SU-DHL-6 (cell line): ENCODE measurements around the gene JTB.
A peak's percentile ranks its signal among the peaks of the same experiment; 100 is the strongest.

Source experiments
- H2AFZ ChIP-seq: fragments of 200-600 bp; sonication (generic); 2 replicates; pipeline ENCODE4 v1.6.1; 2014; ENCODE audit warnings: low read depth, mild to moderate bottlenecking, moderate library complexity, mixed read lengths, antibody characterized with exemption, low read length; ENCODE audit not compliant: severe bottlenecking
- H3F3A ChIP-seq: fragments of 200-600 bp; shearing (Covaris generic); 2 replicates; pipeline ENCODE4 v1.6.0; 2016; ENCODE audit warnings: antibody characterized with exemption, mild to moderate bottlenecking; ENCODE audit not compliant: insufficient read depth
- H3K27ac ChIP-seq: fragments of 200-600 bp; sonication (generic); 2 replicates; pipeline ENCODE4 v1.5.1; 2016; ENCODE audit warnings: low read depth, mild to moderate bottlenecking, low read length, moderate library complexity, mixed read lengths
- H3K27me3 ChIP-seq: fragments of 200-600 bp; sonication (generic), shearing (Covaris generic); 2 replicates; pipeline ENCODE4 v1.6.0; 2014; ENCODE audit warnings: mild to moderate bottlenecking, low read length
- H3K36me3 ChIP-seq: fragments of 200-600 bp; sonication (generic); 2 replicates; pipeline ENCODE4 v1.6.1; 2014; ENCODE audit warnings: mild to moderate bottlenecking, low read length, mixed read lengths
- H3K4me2 ChIP-seq: fragments of 300-600, 200-600 bp; shearing (Covaris generic), sonication (generic); 2 replicates; pipeline ENCODE4 v1.6.0; 2014; ENCODE audit warnings: low read length, low read depth, mild to moderate bottlenecking; ENCODE audit not compliant: poor library complexity, severe bottlenecking
- H3K4me3 ChIP-seq: fragments of 200-600 bp; sonication (generic); 2 replicates; pipeline ENCODE4 v1.5.1; 2014; ENCODE audit warnings: antibody characterized with exemption, low read length, mild to moderate bottlenecking, mixed read lengths; ENCODE audit not compliant: insufficient read depth, poor library complexity, severe bottlenecking
- H3K79me2 ChIP-seq: fragments of 200-600 bp; sonication (generic); 2 replicates; pipeline ENCODE4 v1.6.1; 2014; ENCODE audit warnings: mild to moderate bottlenecking, low read length, moderate library complexity; ENCODE audit not compliant: insufficient read depth
- H3K9ac ChIP-seq: fragments of 200-600 bp; sonication (generic); 2 replicates; pipeline ENCODE4 v1.7.0; 2014; ENCODE audit warnings: mild to moderate bottlenecking, low read length
- H3K9me2 ChIP-seq: fragments of 200-600 bp; sonication (generic); replicated peaks from 2 replicates; pipeline ENCODE4 v1.6.1; 2014; ENCODE audit warnings: low read length; ENCODE audit not compliant: insufficient read depth
- H3K9me3 ChIP-seq: fragments of 200-600 bp; sonication (generic); 2 replicates; pipeline ENCODE4 v1.6.1; 2014; ENCODE audit warnings: low read length, mixed read lengths; ENCODE audit not compliant: insufficient read depth
- H4K20me1 ChIP-seq: fragments of 200-600 bp; sonication (generic); 2 replicates; pipeline ENCODE4 v1.6.1; 2014; ENCODE audit warnings: low read depth, mild to moderate bottlenecking, antibody characterized with exemption, low read length, moderate library complexity, mixed read lengths
- EZH2phosphoT487 ChIP-seq: fragments of 200-600 bp; sonication (generic), shearing (Covaris generic); conservative IDR thresholded peaks from 2 replicates; pipeline ENCODE4 v1.6.1; 2018; ENCODE audit warnings: mild to moderate bottlenecking, antibody characterized with exemption, low read length, moderate library complexity, mixed read lengths
- TF ChIP-seq, protein P1 (sequence below): fragments of 200-600 bp; sonication (generic); IDR thresholded peaks from one replicate; pipeline ENCODE4 v1.5.1; 2017; ENCODE audit warnings: antibody characterized with exemption, mild to moderate bottlenecking, low read length, moderate library complexity; ENCODE audit not compliant: insufficient read depth, poor library complexity, severe bottlenecking

The JTB gene

DNA sequence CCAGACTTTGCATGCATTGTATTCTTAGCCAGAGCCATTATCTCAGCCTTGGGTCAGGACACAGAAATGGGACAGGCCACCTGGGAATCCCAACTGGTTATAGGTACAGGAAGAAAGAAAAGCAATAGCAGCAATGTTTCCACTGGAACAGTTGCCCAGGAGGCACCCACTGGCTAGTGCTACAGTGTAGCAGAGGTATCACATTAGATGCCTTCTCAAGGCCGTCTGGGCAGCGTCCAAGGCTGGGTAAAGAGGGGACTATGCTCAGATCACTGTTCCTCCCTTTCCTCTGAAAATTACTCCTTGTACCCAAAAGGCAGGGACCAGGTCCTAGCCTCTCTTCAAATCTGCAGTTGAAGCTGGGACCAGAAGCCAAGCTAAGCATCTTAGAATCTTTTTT, 7.1 kb downstream of the JTB start:
- no peak overlapping the region for H2AFZ ChIP-seq
- TF ChIP-seq, protein P1, sequence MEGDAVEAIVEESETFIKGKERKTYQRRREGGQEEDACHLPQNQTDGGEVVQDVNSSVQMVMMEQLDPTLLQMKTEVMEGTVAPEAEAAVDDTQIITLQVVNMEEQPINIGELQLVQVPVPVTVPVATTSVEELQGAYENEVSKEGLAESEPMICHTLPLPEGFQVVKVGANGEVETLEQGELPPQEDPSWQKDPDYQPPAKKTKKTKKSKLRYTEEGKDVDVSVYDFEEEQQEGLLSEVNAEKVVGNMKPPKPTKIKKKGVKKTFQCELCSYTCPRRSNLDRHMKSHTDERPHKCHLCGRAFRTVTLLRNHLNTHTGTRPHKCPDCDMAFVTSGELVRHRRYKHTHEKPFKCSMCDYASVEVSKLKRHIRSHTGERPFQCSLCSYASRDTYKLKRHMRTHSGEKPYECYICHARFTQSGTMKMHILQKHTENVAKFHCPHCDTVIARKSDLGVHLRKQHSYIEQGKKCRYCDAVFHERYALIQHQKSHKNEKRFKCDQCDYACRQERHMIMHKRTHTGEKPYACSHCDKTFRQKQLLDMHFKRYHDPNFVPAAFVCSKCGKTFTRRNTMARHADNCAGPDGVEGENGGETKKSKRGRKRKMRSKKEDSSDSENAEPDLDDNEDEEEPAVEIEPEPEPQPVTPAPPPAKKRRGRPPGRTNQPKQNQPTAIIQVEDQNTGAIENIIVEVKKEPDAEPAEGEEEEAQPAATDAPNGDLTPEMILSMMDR = no peak
- no peak for TF ChIP-seq EZH2phosphoT487
- H3K79me2 ChIP-seq = peaks cover 6% of the 10 kb centered on the region; the same call in 1 of the 2 replicates
- no peaks in the 10 kb centered on the region for H3K36me3 ChIP-seq
- no peak overlapping the region for H3K27ac ChIP-seq
- H3K27me3 ChIP-seq = no peaks in the 10 kb centered on the region
- no peak overlapping the region for H3K4me2 ChIP-seq
- no peaks in the 10 kb centered on the region for H3K9me3 ChIP-seq
- no peak overlapping the region for H3K9ac ChIP-seq
- H3K4me3 ChIP-seq = no peak overlapping the region
- H3F3A ChIP-seq = peaks cover 24% of the 10 kb centered on the region
- no peaks in the 10 kb centered on the region for H3K9me2 ChIP-seq
- H4K20me1 ChIP-seq = no peaks in the 10 kb centered on the region

DNA sequence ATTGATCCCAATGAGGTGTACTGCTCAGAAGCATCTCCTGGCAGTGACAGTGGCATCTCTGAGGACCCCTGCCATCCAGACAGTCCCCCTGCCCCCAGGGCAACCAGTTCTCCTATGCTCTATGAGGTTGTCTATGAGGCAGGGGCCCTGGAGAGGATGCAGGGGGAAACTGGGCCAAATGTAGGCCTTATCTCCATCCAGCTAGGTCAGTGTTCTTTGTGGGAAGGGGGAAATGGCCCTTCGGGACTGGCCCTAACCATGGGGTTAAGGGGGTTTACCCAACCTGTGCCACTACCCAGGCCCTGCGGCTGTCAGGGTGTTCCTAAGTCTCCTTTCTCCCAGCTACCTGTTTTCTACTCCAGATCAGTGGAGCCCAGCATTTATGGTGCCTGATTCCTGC, 8.5 kb downstream of the JTB start:
- no peaks in the 10 kb centered on the region for H3K9me3 ChIP-seq
- peak overlapping the region; percentile 64 for H3K4me3 ChIP-seq
- peak overlapping the region; percentile 77 for H3K4me2 ChIP-seq
- peaks cover 18% of the 10 kb centered on the region for H3F3A ChIP-seq
- H2AFZ ChIP-seq = no peak overlapping the region
- TF ChIP-seq, protein P1 = no peak
- no peak for TF ChIP-seq EZH2phosphoT487
- H3K36me3 ChIP-seq = no peaks in the 10 kb centered on the region
- peaks cover 13% of the 10 kb centered on the region; the same call in 1 of the 2 replicates for H3K79me2 ChIP-seq
- no peak overlapping the region for H3K27ac ChIP-seq
- H4K20me1 ChIP-seq = no peaks in the 10 kb centered on the region
- no peaks in the 10 kb centered on the region for H3K27me3 ChIP-seq
- H3K9me2 ChIP-seq = no peaks in the 10 kb centered on the region
- peak overlapping the region; percentile 83 for H3K9ac ChIP-seq

DNA sequence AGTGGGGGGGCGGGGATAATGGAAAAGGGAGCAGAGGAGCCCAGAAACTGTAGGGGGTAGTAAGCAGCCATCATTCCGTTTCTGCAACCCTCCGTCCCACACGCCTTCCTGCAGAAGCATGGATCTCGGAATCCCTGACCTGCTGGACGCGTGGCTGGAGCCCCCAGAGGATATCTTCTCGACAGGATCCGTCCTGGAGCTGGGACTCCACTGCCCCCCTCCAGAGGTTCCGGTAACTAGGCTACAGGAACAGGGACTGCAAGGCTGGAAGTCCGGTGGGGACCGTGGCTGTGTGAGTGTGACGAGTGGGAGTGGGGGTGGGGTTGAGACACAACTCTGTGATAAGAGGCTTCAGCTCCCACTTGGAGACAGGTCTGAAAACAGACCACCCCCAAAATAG, 9.1 kb downstream of the JTB start:
- Histone ChIP-seq H3K27ac (no peak overlapping the region), H3F3A (peaks cover 18% of the 10 kb centered on the region), H3K4me3 (peak overlapping the region; percentile 64), H3K79me2 (peaks cover 16% of the 10 kb centered on the region; the same call in 1 of the 2 replicates), H3K9me3 (no peaks in the 10 kb centered on the region), H2AFZ (no peak overlapping the region), H4K20me1 (no peaks in the 10 kb centered on the region), H3K27me3 (no peaks in the 10 kb centered on the region), H3K9me2 (no peaks in the 10 kb centered on the region), H3K9ac (peak overlapping the region; percentile 83), H3K4me2 (peak overlapping the region; percentile 77), H3K36me3 (no peaks in the 10 kb centered on the region)
- TF ChIP-seq, protein P1 = no peak
- TF ChIP-seq EZH2phosphoT487 = no peak
